HepG2 (cell line): ENCODE results near the gene FUOM. TPM values are rescaled to one million over a fixed set of nuclear protein-coding genes. Genes with fewer than 3 reads are reported as not detected.

Source experiments
- ATAC-seq: fragments of 200-7000 bp; cut with Tn5 transposase; 3 replicates; pipeline ENCODE4 v1.9.1; 2020; ENCODE audit warnings: mild to moderate bottlenecking, moderate library complexity
- BruUV-seq: library from RNA; stranded (reverse); fragments of 400-500 nt; replicated peaks from 2 replicates; lab custom pipeline; 2021; lab: Mats Ljungman, UMichigan
- CTCF ChIA-PET: fragments of 300-600 bp; formaldehyde crosslinking; extraction: SDS; loops from one replicate; lab custom pipeline; 2021; ENCODE audit warnings: low total read pairs, inconsistent platforms, low intra/inter-chr PET ratio; lab: Yijun Ruan, JAX
- POLR2A ChIA-PET: fragments of 350-600 bp; sonication (Branson Sonifier 250); formaldehyde crosslinking; loops from one replicate; lab custom pipeline; 2020; ENCODE audit warnings: antibody characterized with exemption, inconsistent platforms; lab: Yijun Ruan, JAX
- DNase-seq: peaks from one replicate; pipeline ENCODE4 v3.0.0-alpha.2; 2015; ENCODE audit warnings: low spot score
- FAIRE-seq: peaks from 3 replicates; lab custom pipeline; 2011; peaks lifted over from hg19 to GRCh38; lab: Jason Lieb, UNC
- H2AFZ ChIP-seq: one replicate; pipeline ENCODE4 v1.6.1; 2011; ENCODE audit warnings: low read length, inconsistent platforms
- H3K27ac ChIP-seq: fragments of 300-600 bp; 3 replicates; pipeline ENCODE4 v1.8.0; 2011; ENCODE audit warnings: mixed run types, mild to moderate bottlenecking, mixed read lengths, low read length, inconsistent platforms; ENCODE audit not compliant: insufficient read depth; ENCODE audit errors: extremely low read length
- H3K27me3 ChIP-seq, 2 experiments: fragments of 200-600 bp in 1 of 2; 2 replicates in 1 of 2; 3 replicates in 1 of 2; pipeline versions ENCODE4 v1.6.0 to v1.8.0; 2011; ENCODE audit warnings: low read length in 2 of 2, mild to moderate bottlenecking in 2 of 2, moderate library complexity in 2 of 2, inconsistent platforms in 1 of 2; ENCODE audit not compliant: insufficient read depth in 2 of 2, control insufficient read depth in 1 of 2
- H3K36me3 ChIP-seq, 2 experiments: fragments of 200-600 bp in 1 of 2; replicated peaks in 1 of 2; 2 replicates in 1 of 2; 3 replicates in 1 of 2; pipeline versions ENCODE4 v1.5.1 to v1.8.0; 2011; ENCODE audit warnings: low read length in 2 of 2, inconsistent platforms in 1 of 2; ENCODE audit not compliant: insufficient read depth in 2 of 2, control insufficient read depth in 1 of 2
- H3K4me1 ChIP-seq: 2 replicates; pipeline ENCODE4 v1.5.1; 2012; ENCODE audit warnings: low read length, inconsistent platforms; ENCODE audit not compliant: insufficient read depth
- H3K4me2 ChIP-seq: 2 replicates; pipeline ENCODE4 v1.6.0; 2011; ENCODE audit warnings: low read depth, low read length, inconsistent platforms
- H3K4me3 ChIP-seq, 3 experiments: fragments of 200-600 bp in 1 of 3; sonication (generic), shearing (Covaris generic) in 1 of 3; replicated peaks in 1 of 3; 2 replicates each; pipeline ENCODE4 v1.5.1; 2011 to 2016; ENCODE audit warnings: low read length in 3 of 3, inconsistent platforms in 2 of 3, low read depth in 2 of 3, mild to moderate bottlenecking in 2 of 3, control low read depth in 1 of 3, mixed read lengths in 1 of 3; ENCODE audit not compliant: insufficient read depth in 1 of 3
- H3K79me2 ChIP-seq: one replicate; pipeline ENCODE4 v1.6.1; 2011; ENCODE audit warnings: low read length, inconsistent platforms; ENCODE audit not compliant: insufficient read depth
- H3K9ac ChIP-seq: 2 replicates; pipeline ENCODE4 v1.6.0; 2011; ENCODE audit warnings: mild to moderate bottlenecking, low read depth, low read length, inconsistent platforms; ENCODE audit not compliant: insufficient read depth
- H3K9me3 ChIP-seq: 2 replicates; pipeline ENCODE4 v1.5.1; 2012; ENCODE audit warnings: mild to moderate bottlenecking, low read length
- H4K20me1 ChIP-seq: 2 replicates; pipeline ENCODE4 v1.6.0; 2011; ENCODE audit warnings: inconsistent platforms, mild to moderate bottlenecking, low read length, moderate library complexity; ENCODE audit not compliant: insufficient read depth
- ESRRA ChIP-seq: sonication (generic); formaldehyde crosslinking; IDR thresholded peaks from 2 replicates; pipeline ENCODE4 v1.5.1; 2020; ENCODE audit warnings: mild to moderate bottlenecking, low read depth, missing genetic modification reagents
- MEIS1 ChIP-seq: sonication (generic); formaldehyde crosslinking; IDR thresholded peaks from 2 replicates; pipeline ENCODE4 v1.9.0; 2021; ENCODE audit warnings: mild to moderate bottlenecking, missing genetic modification reagents, moderate library complexity, borderline replicate concordance
- MYC ChIP-seq: sonication (generic); formaldehyde crosslinking; IDR thresholded peaks from 2 replicates; pipeline ENCODE4 v1.9.0; 2021; ENCODE audit warnings: missing genetic modification reagents, borderline replicate concordance
- NR2F6 ChIP-seq, 2 experiments: IDR thresholded peaks; 2 replicates each; pipeline ENCODE4 v1.6.1; 2016; ENCODE audit warnings: antibody characterized with exemption in 1 of 2, mild to moderate bottlenecking in 1 of 2
- PHF20 ChIP-seq: sonication (generic); formaldehyde crosslinking; IDR thresholded peaks from 2 replicates; pipeline ENCODE4 v1.5.0; 2020; ENCODE audit warnings: mild to moderate bottlenecking, missing genetic modification reagents
- RFX3 ChIP-seq: IDR thresholded peaks from 2 replicates; pipeline ENCODE4 v1.6.1; 2016; ENCODE audit warnings: missing biosample characterization, missing genetic modification reagents
- RFX5 ChIP-seq: IDR thresholded peaks from 2 replicates; pipeline ENCODE4 v1.6.1; 2011; ENCODE audit warnings: low read depth, low read length, improper control_type of control experiment
- ZBTB1 ChIP-seq: sonication (generic); formaldehyde crosslinking; IDR thresholded peaks from 2 replicates; pipeline ENCODE4 v1.4.0; 2020; ENCODE audit warnings: missing genetic modification reagents, borderline replicate concordance
- ZEB1 ChIP-seq: IDR thresholded peaks from 2 replicates; pipeline ENCODE4 v1.6.1; 2012; ENCODE audit warnings: mild to moderate bottlenecking, low read depth, inconsistent platforms; ENCODE audit not compliant: insufficient replicate concordance
- ZFP36L1 ChIP-seq: sonication (generic); formaldehyde crosslinking; IDR thresholded peaks from 2 replicates; pipeline ENCODE4 v1.8.0; 2022; ENCODE audit warnings: mild to moderate bottlenecking, missing genetic modification reagents, moderate library complexity
- ZNF282 ChIP-seq: fragments of 450-650 bp; IDR thresholded peaks from 2 replicates; pipeline ENCODE4 v1.6.1; 2018; ENCODE audit not compliant: partially characterized antibody
- ZNF30 ChIP-seq: sonication (generic); formaldehyde crosslinking; IDR thresholded peaks from 2 replicates; pipeline ENCODE4 v1.5.0; 2020; ENCODE audit warnings: mild to moderate bottlenecking, missing genetic modification reagents
- ZNF354B ChIP-seq: sonication (generic); formaldehyde crosslinking; IDR thresholded peaks from 2 replicates; pipeline ENCODE4 v1.8.0; 2022; ENCODE audit warnings: mild to moderate bottlenecking, missing genetic modification reagents
- ZNF550 ChIP-seq: sonication (generic); formaldehyde crosslinking; IDR thresholded peaks from 2 replicates; pipeline ENCODE4 v1.4.0; 2020; ENCODE audit warnings: mild to moderate bottlenecking, missing genetic modification reagents, borderline replicate concordance
- ZNF562 ChIP-seq: sonication (generic); formaldehyde crosslinking; IDR thresholded peaks from 2 replicates; pipeline ENCODE4 v1.8.0; 2022; ENCODE audit warnings: missing genetic modification reagents, borderline replicate concordance
- ZNF672 ChIP-seq: sonication (generic); formaldehyde crosslinking; IDR thresholded peaks from 2 replicates; pipeline ENCODE4 v1.8.1; 2022; ENCODE audit warnings: missing genetic modification reagents
- ZSCAN22 ChIP-seq: sonication (generic); formaldehyde crosslinking; IDR thresholded peaks from 2 replicates; pipeline ENCODE4 v1.4.0; 2020; ENCODE audit warnings: mild to moderate bottlenecking, missing genetic modification reagents
- ZSCAN29 ChIP-seq: sonication (generic); formaldehyde crosslinking; conservative IDR thresholded peaks from 2 replicates; pipeline ENCODE4 v1.4.0; 2020; ENCODE audit warnings: mild to moderate bottlenecking, missing genetic modification reagents
- WGBS: methylation state at CpG from one replicate; pipeline ENCODE4 v1.1.6; 2017; ENCODE audit warnings: low lambda C conversion rate; 5-methylcytosine and 5-hydroxymethylcytosine counted together
- in situ Hi-C: cut with HindIII; loops from 2 replicates; pipeline ENCODE4 v1.10.0; 2017; ENCODE audit warnings: low pct_unique_long_range_greater_than_20kb; ENCODE audit not compliant: extremely low pct_ligation_motif_present
- intact Hi-C: fragments of 100-400 bp; cut with micrococcal nuclease; formaldehyde crosslinking; loops from one replicate; pipeline ENCODE4 v1.10.0; 2022; ENCODE audit not compliant: unreplicated experiment
- polyA plus RNA-seq, 8 experiments: library from polyadenylated mRNA; depleted of rRNA in 3 of 8; stranded (reverse) in 7 of 8; unstranded in 1 of 8; fragments of >200 nt; fragmentation: Illumina TruSeq in 4 of 8; extraction: Trizol in 4 of 8; gene quantifications; 2 replicates each; pipeline versions ENCODE4 v1.2.1 to v1.2.3, GENCODE V29; 2011 to 2016; ENCODE audit warnings: low read depth in 4 of 8, missing spikeins in 1 of 8, mixed read lengths in 1 of 8; ENCODE audit not compliant: insufficient read depth in 1 of 8
- total RNA-seq, 5 experiments: library from RNA; depleted of rRNA; stranded (reverse); fragments of >200 nt; fragmentation: Illumina TruSeq; extraction: Trizol; gene quantifications; 2 replicates each; pipeline ENCODE4 v1.2.3, GENCODE V29; 2016; ENCODE audit warnings: low read depth in 1 of 5
- TF ChIP-seq, protein P1 (sequence below): sonication (generic); formaldehyde crosslinking; IDR thresholded peaks from 2 replicates; pipeline ENCODE4 v1.4.0; 2020; ENCODE audit warnings: missing genetic modification reagents, borderline replicate concordance
- TF ChIP-seq, protein P2 (sequence below): sonication (generic); formaldehyde crosslinking; IDR thresholded peaks from 2 replicates; pipeline ENCODE4 v1.4.0; 2020; ENCODE audit warnings: missing genetic modification reagents

Gene FUOM
- total and polyA plus RNA-seq, 2 of the 13 experiments (the other 11 are each of a cell fraction or from before 2014, with no cell fraction given): 27.5 to 60.4 TPM

DNA sequence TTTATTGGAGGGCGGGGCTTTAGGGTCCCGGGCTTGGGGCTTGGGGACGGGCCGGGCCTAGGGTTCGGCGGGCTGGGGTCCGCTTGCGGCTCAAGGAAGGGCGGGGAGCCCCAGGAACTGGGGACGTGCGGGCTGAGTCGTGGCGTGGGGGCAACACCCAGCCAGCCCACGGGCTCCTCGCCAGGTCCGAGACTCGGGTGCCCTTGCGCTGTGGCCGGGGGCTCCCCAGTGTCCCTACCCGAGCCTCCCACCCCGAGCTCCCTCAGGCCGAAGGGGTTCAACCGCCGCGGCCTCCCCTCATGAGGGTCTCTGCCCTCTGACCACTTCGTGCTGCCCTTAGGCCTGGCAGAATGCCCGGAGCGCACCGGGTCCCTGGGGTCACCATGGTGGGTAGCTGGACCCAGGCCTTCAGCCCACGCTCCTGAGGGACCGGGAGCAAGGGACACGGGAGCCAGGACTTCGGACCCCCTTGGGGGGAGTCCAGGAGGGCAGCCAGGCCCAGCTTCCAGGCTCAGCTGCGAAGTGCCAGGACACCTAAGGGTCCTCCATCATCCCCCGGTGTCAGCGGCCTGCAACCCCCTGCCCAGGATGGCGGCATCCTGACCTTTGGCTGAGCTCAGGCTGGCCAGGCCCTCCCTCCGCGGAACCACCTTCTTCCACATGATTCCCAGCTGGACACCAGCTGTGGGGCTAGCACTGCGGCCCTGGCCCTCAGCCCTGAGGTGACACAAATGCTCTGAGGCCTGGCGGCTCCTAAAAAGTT, 524 bp upstream of the FUOM start:
- no peak overlapping the region for H2AFZ ChIP-seq
- peaks cover 9% of the 10 kb centered on the region; the same call in 1 of the 2 replicates for H4K20me1 ChIP-seq
- peaks cover 8 to 30% of the 10 kb centered on the region in 2 experiments; a peak in 4 of 5 replicates for H3K36me3 ChIP-seq
- H3K4me3 ChIP-seq: peak overlapping the region; percentile 53 to 81 (median 73)
- WGBS: 1% methylated on average over 13 of the region's 41 CpGs
- intact Hi-C loops: loop anchor here (2.0 kb wide), 1 partner anchor 14 kb away; the partner anchor contains the start of gene ECHS1
- no peak for DNase-seq
- TSS peak; percentile 54 for BruUV-seq
- peak overlapping the region; percentile 95 for H3K4me2 ChIP-seq
- no peak for FAIRE-seq
- ChIA-PET POLR2A (interaction anchor here (0.6 to 5.8 kb wide), 12 partner anchors 10 to 198 kb away, joined by 3 to 124 read pairs (median 12); partner anchors contain the start of genes ECHS1, MTG1, PAOX and PRAP1), CTCF (no interaction called here)
- H3K9me3 ChIP-seq: no peaks in the 10 kb centered on the region
- peaks cover 12% of the 10 kb centered on the region for H3K79me2 ChIP-seq
- in situ Hi-C loops: no loop called here
- peak; percentile 29 for ATAC-seq
- peaks cover 38% of the 10 kb centered on the region for H3K4me1 ChIP-seq
- no peaks in the 10 kb centered on the region for H3K27me3 ChIP-seq
- peak overlapping the region; percentile 74 for H3K9ac ChIP-seq
- peak overlapping the region; percentile 86 for H3K27ac ChIP-seq
- TF ChIP-seq, protein P1, sequence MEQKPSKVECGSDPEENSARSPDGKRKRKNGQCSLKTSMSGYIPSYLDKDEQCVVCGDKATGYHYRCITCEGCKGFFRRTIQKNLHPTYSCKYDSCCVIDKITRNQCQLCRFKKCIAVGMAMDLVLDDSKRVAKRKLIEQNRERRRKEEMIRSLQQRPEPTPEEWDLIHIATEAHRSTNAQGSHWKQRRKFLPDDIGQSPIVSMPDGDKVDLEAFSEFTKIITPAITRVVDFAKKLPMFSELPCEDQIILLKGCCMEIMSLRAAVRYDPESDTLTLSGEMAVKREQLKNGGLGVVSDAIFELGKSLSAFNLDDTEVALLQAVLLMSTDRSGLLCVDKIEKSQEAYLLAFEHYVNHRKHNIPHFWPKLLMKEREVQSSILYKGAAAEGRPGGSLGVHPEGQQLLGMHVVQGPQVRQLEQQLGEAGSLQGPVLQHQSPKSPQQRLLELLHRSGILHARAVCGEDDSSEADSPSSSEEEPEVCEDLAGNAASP: no peak
- no peak for TF ChIP-seq ZNF562
- peak; percentile 74; the same call in 1 of the 2 replicates for TF ChIP-seq ZNF30 (CRISPR knock-in tag)
- TF ChIP-seq ZEB1: no peak
- TF ChIP-seq MEIS1 (CRISPR knock-in tag): 0 out of 2 replicates have a peak, but pooled peaks have one; percentile 70
- TF ChIP-seq ZNF672: no peak
- no peak for TF ChIP-seq RFX5
- TF ChIP-seq ZNF354B (CRISPR knock-in tag): no peak
- TF ChIP-seq ZBTB1 (CRISPR knock-in tag): no peak
- no peak for TF ChIP-seq RFX3
- no peak for TF ChIP-seq ZSCAN22 (CRISPR knock-in tag)
- peak; percentile 56 for TF ChIP-seq NR2F6 (IDR thresholded peaks at IDR 0.05)
- TF ChIP-seq NR2F6 (CRISPR knock-in tag; IDR thresholded peaks at IDR 0.05): peak; percentile 64; the same call in 1 of the 2 replicates
- TF ChIP-seq MYC (CRISPR knock-in tag): peak; percentile 56; the same call in 1 of the 2 replicates
- TF ChIP-seq, protein P2, sequence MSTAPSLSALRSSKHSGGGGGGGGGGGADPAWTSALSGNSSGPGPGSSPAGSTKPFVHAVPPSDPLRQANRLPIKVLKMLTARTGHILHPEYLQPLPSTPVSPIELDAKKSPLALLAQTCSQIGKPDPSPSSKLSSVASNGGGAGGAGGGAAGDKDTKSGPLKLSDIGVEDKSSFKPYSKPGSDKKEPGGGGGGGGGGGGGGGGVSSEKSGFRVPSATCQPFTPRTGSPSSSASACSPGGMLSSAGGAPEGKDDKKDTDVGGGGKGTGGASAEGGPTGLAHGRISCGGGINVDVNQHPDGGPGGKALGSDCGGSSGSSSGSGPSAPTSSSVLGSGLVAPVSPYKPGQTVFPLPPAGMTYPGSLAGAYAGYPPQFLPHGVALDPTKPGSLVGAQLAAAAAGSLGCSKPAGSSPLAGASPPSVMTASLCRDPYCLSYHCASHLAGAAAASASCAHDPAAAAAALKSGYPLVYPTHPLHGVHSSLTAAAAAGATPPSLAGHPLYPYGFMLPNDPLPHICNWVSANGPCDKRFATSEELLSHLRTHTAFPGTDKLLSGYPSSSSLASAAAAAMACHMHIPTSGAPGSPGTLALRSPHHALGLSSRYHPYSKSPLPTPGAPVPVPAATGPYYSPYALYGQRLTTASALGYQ (CRISPR knock-in tag): no peak
- 0 out of 2 replicates have a peak, but pooled peaks have one; percentile 38 for TF ChIP-seq ESRRA
- TF ChIP-seq ZFP36L1 (CRISPR knock-in tag): no peak
- peak; percentile 72; the same call in 1 of the 2 replicates for TF ChIP-seq ZNF550 (CRISPR knock-in tag)
- TF ChIP-seq ZSCAN29 (CRISPR knock-in tag): no peak
- TF ChIP-seq PHF20: no peak
- TF ChIP-seq ZNF282: no peak
